Ramos (cell line): ENCODE measurements around the gene BRPF1.

Source experiments
- in situ Hi-C: fragments of 300-500 bp; cut with MboI; formaldehyde crosslinking; loops from one replicate; pipeline ENCODE4 v1.14.3; 2022; ENCODE audit warnings: low sequenced_read_pairs; ENCODE audit not compliant: unreplicated experiment

Gene BRPF1

DNA sequence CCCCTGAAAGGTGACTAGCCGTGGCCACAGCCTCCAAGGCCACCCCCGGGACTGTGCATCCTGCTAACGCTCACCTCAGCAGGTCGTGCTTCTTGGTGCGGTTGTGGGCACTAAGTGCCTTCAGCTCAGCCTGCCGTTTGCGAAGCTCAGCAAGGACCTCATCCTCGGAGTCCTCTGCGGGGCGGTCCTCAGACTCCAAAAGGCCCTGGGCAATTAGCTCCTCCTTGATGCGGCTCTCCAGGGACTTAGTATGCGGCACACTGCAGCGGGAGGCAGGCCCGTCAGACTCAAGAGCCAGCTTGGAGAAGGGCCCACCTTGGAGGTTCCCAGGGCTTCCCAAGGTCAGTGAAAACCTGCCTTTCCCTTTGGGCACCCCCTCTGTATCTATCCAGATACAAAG lies 52.4 kb downstream of the BRPF1 start:
- in situ Hi-C loops: no loop called here

DNA sequence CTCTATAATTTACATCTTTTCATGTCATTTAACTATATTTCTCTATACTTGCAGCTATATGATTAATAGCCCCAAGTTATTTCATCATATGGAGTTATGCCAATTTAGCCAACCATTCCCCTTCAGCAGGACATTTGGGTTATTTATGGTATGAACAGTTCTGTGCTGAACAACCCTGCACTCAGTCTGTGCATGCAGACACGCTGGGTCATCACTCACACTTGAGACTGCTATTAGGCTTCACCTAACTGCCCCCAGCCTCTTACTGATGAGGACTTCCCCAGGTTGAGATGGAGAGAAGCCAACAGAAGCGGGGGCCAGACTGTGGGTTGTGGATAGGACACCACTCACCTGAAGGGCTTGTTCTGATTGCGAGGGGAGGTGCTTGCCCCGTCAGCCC lies 53.4 kb downstream of the BRPF1 start:
- in situ Hi-C loops: no loop called here

DNA sequence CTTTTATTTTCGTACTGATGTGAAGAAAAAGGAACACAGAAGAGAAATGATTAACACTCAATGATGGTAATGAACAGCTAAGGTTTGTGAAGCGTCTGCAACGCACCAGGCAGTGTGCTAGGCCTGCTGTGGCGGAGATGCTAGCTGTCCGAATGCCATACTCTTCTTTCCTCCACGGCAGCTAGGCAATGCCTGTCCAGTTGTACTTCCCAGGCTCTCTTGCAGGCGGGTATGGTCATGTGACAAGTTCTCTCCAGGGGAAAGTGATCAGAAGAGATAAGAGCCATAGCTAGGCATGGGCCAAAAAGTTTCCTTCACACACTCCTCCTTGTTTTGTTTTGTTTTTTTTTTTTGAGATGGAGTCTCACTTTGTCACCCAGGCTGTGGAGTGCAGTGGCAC lies 54.1 kb downstream of the BRPF1 start:
- in situ Hi-C loops: no loop called here

DNA sequence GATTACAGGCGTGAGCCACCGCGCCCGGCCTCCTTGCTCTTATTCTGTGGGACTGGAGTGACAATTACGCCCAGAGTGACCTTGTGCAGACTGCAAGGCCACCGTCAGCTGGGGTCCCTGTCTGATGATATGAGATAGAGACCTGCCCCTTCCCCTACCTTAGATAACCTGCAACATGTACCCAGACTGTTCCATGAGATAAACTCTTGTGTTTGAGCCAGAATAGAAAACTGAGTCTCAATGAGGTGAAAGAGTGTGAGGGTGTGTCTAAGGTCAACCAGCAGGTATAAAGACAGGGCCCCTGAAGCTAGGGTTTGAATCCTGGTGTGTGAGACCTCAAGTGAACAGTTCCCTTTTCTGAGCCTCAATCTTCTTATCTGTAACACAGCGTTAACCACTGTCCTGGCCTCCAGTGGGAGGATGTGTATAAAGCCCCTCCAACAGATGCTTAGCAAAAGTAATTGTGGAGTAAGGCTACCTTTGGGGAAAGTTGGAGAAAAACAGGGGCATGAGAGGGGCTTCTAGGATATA lies 54.7 kb downstream of the BRPF1 start:
- in situ Hi-C loops: no loop called here

DNA sequence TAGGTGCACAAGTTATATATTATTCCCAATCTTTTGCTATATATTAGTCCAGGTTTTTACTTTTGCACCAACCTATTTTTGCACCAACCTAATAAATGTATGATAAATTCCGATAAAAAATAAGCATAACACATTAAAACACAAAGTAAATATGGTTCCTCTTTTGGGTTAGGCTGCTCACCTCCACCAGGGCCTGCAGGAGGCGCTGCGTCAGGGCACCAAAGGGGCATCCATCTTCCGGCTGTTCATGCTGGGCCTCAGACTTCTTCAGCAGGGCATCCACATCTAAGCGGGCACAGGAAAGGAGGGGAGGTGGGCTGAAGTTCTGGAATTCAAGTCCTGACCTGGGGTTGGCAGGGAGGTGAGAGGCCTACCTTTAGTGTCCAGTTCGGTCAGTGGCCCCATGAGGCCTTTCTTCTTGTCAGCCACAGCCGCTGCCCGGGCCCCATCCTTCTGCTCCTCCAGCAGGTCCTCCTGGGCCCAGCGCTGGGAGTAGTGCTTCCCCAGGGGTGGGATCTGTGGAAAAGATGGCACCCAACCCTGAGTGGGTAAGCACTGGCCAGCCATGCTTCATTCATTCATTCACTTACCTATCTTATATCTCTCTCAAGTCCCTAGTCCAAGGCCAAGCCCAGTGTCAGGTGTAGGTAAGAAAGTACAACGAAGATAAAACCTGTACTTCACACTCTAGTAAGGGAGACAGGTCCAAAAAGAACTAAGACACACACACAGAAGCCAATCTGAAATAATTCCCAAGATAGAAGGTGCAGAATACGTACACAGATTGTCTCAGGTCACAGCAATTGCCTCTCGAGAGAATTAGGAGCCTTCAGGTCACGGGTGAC lies 55.5 kb downstream of the BRPF1 start:
- in situ Hi-C loops: no loop called here

DNA sequence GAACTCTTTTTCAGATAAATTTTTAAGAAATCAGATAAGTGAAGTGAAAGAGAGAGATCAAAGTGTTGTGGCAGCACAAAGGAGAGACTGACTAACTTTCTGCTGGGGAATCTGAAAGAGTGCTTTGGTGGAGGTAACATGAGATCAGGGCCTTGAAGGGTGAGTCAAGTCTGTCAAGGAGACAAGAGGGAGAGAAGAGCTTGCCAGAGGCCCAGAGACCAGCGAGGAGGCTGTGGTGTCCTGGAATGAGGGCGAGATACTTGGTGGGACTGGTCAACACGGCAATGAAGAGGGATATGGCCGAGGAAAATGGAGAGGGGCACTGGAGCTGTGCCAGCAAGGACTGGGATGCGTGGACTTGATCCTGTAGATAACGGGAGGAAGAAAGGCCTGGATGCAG lies 56.2 kb downstream of the BRPF1 start:
- in situ Hi-C loops: no loop called here

DNA sequence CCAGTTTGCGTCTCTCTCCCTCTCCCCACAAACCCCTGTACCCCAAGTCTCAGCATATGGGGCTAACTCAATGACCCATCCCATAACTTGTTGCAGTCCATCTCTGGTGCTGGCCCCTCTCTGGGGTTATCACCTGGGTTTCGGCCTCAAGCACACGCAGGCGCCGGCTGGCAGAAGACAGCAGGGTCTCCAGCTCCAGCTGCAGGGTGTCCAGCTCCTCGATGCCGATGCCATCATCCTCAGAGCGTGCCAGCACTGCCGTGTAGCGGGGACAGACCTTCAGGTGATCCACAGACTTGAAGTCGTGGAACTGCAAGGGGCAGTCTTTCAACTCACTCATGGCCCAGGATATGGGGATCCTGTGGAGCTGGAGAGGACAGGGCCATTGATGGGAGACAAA lies 59.6 kb downstream of the BRPF1 start:
- in situ Hi-C loops: no loop called here

DNA sequence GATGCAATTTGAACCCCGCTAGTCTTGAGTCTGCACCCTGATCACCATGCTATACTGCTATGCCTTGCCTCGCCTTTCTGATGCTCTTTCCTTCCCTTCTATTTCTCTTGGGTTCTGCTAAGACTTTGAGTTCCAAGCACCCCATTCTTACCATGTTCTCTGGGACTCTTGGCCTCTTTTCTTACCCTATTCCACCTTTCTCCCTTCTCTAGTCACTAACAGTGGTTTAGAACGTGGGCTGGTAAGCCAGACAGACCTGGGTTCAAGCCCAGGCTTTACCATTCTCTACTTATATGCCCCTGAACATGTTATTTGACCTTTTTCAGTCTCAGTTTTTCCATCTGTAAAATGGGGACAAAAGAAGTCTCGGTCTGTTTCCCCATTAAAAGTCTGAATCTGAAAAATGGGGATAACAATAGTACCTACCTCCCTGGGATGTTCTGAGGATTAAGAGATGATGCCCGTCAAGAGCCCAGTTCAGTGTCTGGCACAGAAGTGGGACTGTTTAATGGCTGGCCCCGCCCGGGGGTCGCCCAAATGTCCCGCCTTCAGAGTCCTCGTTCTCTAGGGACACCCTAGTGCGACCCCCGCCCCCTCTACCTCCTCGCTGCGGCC lies 60.4 kb downstream of the BRPF1 start:
- in situ Hi-C loops: no loop called here

DNA sequence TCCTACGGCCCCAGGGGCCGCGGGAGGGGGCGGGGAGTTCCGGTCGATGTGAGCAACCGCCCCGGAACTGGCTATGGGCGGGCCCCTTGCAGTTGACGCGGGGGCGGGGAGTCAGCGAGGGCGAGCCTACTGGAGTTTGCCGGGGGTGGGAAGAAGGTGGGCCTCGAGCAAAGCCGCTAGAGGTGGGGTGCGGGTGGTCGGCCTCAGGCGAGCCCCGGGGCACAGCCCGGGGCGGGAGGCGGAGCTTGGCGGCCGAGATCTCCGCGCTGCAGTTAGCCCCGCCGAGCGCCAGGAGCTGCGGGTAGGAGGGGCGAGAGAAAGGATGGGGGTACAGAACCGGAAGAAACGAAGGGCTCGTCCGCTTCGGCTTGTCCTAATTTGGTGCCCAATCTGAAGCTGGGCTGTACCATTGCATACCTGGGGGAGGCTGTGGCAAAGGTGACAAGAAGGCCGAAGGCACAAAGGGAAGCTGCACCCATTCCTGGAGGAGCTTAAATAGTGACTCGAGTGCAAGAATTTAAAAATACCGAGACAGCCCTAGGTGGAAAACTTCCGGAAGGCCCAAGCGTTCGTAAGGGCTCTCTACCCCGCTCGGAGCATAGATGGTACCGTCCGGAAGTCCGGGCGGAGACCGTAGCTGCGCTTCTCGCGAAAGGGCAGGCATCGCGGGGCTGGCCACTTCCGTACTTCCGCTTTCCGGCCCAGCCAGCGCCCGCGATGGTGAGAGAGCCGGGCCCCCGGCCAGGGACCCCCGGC lies 61.0 kb downstream of the BRPF1 start, which contains the start of the genes ARPC4 and TADA3:
Gene ARPC4, plus strand, starts transcription at position 678 of the 756 bp plus-strand sequence. Its CDS starts 40 bp downstream, at position 718.
Gene TADA3, minus strand, starts transcription at position 69 of the 756 bp plus-strand sequence. CDS start 1,007 bp downstream, outside the sequence.
- in situ Hi-C loops: no loop called here

DNA sequence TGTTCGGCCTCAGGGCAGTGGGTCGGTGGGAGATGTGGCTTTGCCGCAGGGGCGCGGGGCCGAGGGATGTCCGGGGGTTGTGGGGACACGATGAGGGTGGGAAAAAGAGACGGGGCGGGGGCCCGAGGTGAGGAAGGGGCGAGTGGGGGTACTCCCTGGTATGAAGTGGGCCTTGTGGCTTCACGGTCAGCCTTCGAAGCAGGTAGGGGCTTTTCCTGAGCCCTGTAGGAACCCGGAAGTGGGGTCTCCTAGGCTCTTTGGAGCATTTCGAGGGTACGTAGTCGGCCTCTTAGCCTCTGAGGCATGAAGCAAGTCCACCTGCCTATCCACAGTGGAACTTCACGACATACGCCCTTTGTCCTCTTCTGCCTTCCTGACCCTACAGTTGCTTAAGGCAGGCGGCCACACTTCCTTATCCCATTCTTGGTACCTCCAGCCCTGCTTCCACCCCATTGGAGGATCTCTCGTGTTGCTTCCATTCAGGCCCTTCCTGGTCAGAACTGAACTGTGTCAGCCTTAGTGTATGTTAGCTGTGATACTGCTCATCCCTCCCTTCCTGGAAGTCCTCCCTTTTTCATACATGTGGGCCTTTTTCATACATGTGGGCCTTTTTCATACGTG lies 61.7 kb downstream of the BRPF1 start:
- in situ Hi-C loops: no loop called here

DNA sequence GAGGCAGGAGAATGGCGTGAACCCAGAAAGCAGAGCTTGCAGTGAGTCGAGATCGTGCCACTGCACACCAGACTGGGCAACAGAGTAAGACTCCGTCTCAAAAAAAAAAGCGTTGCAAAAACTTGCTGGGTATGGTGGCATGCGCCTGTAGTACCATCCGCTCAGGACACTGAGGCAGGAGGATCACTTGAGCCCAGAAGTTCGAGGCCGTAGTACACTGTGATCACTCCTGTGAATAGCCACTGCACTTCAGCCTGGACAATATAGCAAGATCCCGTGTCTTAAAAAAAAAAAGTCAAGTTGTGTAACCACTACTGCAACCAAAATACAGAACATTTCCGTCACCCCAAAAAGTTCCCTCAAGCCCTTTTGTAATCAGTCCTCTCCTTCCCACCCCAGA lies 62.9 kb downstream of the BRPF1 start:
- in situ Hi-C loops: no loop called here

DNA sequence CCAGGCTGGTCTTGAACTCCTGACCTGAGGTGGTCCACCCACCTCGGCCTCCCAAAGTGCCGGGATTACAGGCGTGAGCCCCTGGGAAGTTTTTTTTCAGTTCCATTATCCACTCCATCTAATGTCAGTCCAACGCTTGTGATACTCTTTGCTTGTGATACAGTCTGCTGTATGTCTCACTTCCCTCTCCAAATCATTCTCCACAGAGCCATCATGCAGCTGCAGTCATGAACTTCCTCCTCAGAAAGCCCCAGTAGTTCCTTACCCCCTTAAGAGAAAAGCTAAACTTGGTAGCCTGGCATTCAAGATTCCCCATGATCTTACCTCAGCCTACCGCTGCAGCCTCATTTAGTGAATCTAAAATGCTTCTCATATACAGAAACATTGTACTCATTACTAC lies 63.7 kb downstream of the BRPF1 start:
- in situ Hi-C loops: no loop called here

DNA sequence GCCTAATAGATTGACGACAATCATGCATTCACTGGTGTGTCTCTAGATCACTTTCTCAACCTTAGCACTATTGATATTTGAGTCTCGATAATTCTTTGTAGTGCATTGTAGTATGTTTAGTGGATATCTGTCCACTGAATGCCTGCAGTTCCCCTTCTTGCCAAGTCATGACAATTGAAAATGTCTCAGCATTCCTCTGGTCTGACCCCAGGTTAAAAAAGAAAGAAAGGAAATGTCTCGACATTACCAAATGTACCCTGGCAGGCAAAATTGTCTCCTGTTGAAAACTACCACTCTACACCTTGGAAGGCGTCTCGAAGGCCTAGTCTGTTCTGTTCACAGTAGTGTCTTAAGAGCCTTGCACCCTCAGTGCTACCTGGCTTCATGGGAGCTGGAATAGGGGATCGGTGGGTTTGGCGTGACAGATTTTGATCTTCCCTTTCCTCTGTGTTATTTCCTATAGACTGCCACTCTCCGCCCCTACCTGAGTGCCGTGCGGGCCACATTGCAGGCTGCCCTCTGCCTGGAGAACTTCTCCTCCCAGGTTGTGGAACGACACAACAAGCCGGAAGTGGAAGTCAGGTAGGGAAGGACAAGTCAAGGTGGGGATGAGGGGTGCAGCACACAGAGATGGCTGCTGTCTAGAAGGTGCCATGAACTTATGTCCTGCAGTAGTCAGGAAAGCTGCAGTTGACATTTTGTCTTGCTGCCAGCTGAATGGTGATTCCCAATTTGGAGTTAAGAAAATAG lies 65.8 kb downstream of the BRPF1 start:
- in situ Hi-C loops: no loop called here
